Activated naive CD4-positive, alpha-beta T cell treated with anti-CD3 and anti-CD28 coated beads, Interleukin-2, amount 50 U/mL, for 24 hours (primary cell): ENCODE data around the gene CEBPZ.

ENCODE experiments used
- H3K27ac Mint-ChIP-seq: one replicate; pipeline ENCODE4 v1.8.0; 2021; ENCODE audit warnings: mild to moderate bottlenecking, mixed read lengths
- H3K27me3 Mint-ChIP-seq: one replicate; pipeline ENCODE4 v1.8.0; 2021; ENCODE audit warnings: mixed read lengths
- H3K36me3 Mint-ChIP-seq: one replicate; pipeline ENCODE4 v1.8.0; 2021; ENCODE audit warnings: mixed read lengths
- H3K4me1 Mint-ChIP-seq: one replicate; pipeline ENCODE4 v1.8.0; 2021; ENCODE audit warnings: mixed read lengths
- H3K4me3 Mint-ChIP-seq: one replicate; pipeline ENCODE4 v1.8.0; 2021; ENCODE audit warnings: mild to moderate bottlenecking, mixed read lengths
- H3K9me3 Mint-ChIP-seq: one replicate; pipeline ENCODE4 v1.8.0; 2021; ENCODE audit warnings: mixed read lengths

CEBPZ gene

DNA sequence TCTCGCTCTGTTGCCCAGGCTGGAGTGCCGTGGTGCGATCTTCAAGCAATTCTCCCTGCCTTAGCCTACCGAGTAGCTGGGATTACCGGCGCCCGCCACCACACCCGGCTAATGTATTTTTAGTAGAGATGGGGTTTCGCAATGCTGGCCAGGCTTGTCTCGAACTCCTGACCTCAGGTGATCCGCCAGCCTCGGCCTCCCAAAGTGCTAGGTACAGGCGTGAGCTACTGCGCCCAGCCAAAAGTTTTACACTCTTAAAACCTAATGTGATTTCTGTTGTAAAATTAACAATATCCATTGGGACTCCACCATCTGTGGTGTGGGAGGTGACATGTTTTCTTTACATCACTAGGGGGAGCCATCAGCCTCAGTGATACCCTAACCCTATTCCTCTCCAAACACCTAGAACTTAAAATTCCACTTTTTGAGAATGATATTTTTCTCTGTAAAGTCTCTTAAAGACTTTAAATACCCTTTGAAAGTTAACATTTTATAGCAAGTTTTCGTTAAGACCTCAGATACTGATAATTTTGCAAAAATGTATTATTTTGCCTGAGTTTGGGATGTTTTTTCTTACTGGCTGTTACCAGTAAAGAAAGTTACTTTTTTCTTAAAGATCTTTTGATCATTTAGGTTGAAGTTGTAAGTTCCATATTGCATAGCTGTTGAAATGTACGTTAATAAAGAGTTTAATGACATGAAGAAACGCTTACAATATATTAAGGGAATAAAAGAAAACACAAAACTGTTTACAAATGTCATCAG lies 63.0 kb downstream of the CEBPZ start:
- H3K36me3 Mint-ChIP-seq, result peaks cover 5% of the 10 kb centered on the region
- no peaks in the 10 kb centered on the region for H3K27me3 Mint-ChIP-seq
- H3K4me3 Mint-ChIP-seq, result no peak overlapping the region
- peaks cover 3% of the 10 kb centered on the region for H3K4me1 Mint-ChIP-seq
- peaks cover 6% of the 10 kb centered on the region for H3K9me3 Mint-ChIP-seq
- H3K27ac Mint-ChIP-seq, result no peak overlapping the region

DNA sequence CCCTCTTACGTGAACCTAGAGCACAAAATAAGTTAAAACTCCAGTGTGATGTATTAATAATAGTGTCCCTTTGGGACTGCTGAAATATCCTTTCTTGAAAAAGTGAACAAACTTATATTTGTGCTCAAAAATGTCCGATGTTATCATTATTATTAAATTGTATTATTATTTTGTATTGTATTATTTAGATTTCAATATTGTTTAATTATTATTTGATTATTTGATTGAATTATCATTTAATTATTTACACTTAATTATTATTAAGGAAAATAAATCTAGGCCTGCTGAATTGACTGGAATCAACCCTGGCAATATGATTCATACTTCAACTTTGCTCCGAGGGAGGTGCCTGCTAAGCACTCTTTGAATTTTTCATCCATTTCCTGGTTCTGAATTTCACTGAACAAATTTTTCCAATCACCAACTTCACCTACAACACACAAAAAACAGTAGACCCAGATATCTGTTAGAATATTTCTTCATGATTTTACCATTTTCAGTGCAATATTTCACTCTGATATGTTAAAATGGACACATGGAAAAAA lies 63.7 kb downstream of the CEBPZ start:
- Mint-ChIP-seq H3K27ac (no peak overlapping the region), H3K4me3 (no peak overlapping the region), H3K36me3 (peaks cover 5% of the 10 kb centered on the region), H3K27me3 (no peaks in the 10 kb centered on the region), H3K4me1 (peaks cover 3% of the 10 kb centered on the region), H3K9me3 (peaks cover 6% of the 10 kb centered on the region)

DNA sequence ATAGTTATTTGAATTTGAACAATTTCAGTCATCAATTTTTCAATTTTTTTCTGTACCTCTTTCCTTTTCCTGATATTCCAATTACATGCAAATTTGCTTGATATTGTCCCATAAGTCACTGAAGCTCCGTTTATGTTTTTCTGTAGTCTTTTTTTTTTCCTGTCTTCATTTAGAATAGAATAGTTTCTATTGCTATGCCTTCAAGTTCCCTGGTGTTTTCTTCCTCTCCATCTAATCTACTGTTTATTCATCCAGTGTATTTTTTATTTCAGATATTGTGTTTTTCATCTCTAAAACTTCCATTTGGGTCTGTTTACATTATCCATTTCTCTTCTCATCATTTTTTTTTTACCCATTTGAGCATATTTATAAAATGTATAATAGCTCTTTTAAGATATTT lies 66.6 kb downstream of the CEBPZ start:
- H3K4me3 Mint-ChIP-seq, result no peak overlapping the region
- H3K36me3 Mint-ChIP-seq, result peaks cover 5% of the 10 kb centered on the region
- H3K9me3 Mint-ChIP-seq, result peaks cover 6% of the 10 kb centered on the region
- no peaks in the 10 kb centered on the region for H3K27me3 Mint-ChIP-seq
- peaks cover 3% of the 10 kb centered on the region for H3K4me1 Mint-ChIP-seq
- no peak overlapping the region for H3K27ac Mint-ChIP-seq

GRCh38 chr2:37156857-37157714 lies 74.3 kb downstream of the CEBPZ start, which contains the start of gene EIF2AK2:
EIF2AK2 (minus strand) TSS chr2:37156980; CDS start chr2:37147806, 9,174 bp downstream.
- peaks cover 52% of the 10 kb centered on the region for H3K4me1 Mint-ChIP-seq
- H3K27me3 Mint-ChIP-seq, result no peaks in the 10 kb centered on the region
- peak within 1 kb of the TSS; percentile 96 for H3K4me3 Mint-ChIP-seq
- peaks cover 18% of the 10 kb centered on the region for H3K36me3 Mint-ChIP-seq
- H3K9me3 Mint-ChIP-seq, result no peaks in the 10 kb centered on the region
- H3K27ac Mint-ChIP-seq, result peak within 1 kb of the TSS; percentile 94

DNA sequence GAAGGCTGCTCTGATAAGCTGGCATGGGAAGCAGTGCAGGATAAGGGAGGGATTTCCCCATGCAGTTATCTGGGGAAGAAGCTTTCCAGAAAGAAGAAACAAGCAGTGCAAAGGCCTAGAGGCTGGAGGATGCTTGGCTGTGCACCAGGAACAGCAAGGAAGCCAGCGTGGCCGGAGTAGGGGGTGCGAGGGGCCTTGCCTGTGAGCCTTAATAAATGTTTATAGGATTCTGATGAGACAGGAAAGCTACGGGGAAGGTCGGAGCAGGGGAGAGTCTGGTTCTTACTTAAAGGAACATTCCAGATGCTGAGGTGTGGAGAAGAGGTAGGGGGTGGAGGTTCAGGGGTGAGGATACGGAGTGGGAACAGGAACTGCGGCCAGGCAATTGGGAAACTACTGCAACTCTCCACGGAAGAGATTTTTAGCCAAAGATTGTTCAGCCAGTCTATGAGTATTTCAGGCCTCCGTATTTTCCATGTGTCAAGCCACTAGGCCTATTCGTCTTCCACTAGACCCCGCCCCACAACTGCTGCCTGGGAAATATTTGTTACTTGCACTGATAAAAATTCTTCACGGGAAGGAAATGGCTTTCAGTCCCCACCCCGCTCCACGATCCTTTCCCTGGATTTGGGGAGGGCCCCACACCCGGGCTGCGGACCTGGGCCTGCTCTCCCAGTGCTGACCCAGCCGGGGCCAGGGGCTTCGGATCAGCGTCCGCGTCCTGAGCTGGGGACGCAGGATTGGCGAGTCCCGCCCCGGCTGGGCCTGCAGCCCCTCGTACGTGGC lies 75.1 kb downstream of the CEBPZ start:
- Mint-ChIP-seq H3K4me3 (peak overlapping the region; percentile 96), H3K27ac (peak overlapping the region; percentile 89), H3K27me3 (no peaks in the 10 kb centered on the region), H3K9me3 (no peaks in the 10 kb centered on the region), H3K4me1 (peaks cover 56% of the 10 kb centered on the region), H3K36me3 (peaks cover 23% of the 10 kb centered on the region)

- no peaks in the 10 kb centered on the region for H3K9me3 Mint-ChIP-seq
- peaks cover 25% of the 10 kb centered on the region for H3K36me3 Mint-ChIP-seq
- peak overlapping the region; percentile 63 for H3K27ac Mint-ChIP-seq
- peaks cover 69% of the 10 kb centered on the region for H3K4me1 Mint-ChIP-seq
- H3K4me3 Mint-ChIP-seq, result peak overlapping the region; percentile 96
- no peaks in the 10 kb centered on the region for H3K27me3 Mint-ChIP-seq
Measured at GRCh38 chr2:37154785-37155184, 76.6 kb downstream of the CEBPZ start.

DNA sequence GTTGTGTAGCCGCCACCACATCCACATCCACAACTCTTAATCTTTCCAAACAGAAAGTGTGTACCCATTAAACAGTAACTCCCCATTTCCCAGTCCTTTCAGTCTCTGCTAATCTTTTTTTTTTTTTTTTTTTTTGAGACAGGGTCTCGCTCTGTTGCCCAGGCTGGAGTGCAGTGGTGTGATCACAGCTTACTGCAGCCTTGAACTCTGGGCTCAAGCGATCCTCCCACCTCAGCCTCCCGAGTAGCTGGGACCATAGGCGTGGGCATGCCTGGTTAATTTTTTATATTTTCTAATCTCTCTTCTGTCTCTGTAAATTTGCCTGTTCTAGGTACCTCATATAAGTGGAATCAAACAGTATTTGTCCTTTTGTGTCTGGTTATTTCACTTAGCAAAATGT lies 78.2 kb downstream of the CEBPZ start:
- H3K4me3 Mint-ChIP-seq, result peak overlapping the region; percentile 2
- no peaks in the 10 kb centered on the region for H3K27me3 Mint-ChIP-seq
- H3K36me3 Mint-ChIP-seq, result peaks cover 31% of the 10 kb centered on the region
- H3K4me1 Mint-ChIP-seq, result peaks cover 75% of the 10 kb centered on the region
- no peaks in the 10 kb centered on the region for H3K9me3 Mint-ChIP-seq
- H3K27ac Mint-ChIP-seq, result peak overlapping the region; percentile 47
